Adipocyte (in vitro differentiated cells): ENCODE results near the gene SEL1L3.

ENCODE experiments used
- DNase-seq: peaks from one replicate; pipeline ENCODE4 v3.0.0-alpha.2; 2015; ENCODE audit warnings: low read depth
- H3K27me3 ChIP-seq: replicated peaks from 2 replicates; pipeline ENCODE4 v1.7.0; 2013; ENCODE audit warnings: mild to moderate bottlenecking, low read length, moderate library complexity; ENCODE audit not compliant: control insufficient read depth, insufficient read depth
- H3K36me3 ChIP-seq: 2 replicates; pipeline ENCODE4 v1.7.0; 2013; ENCODE audit warnings: low read length, mild to moderate bottlenecking, moderate library complexity; ENCODE audit not compliant: control insufficient read depth, insufficient read depth, severe bottlenecking
- H3K4me1 ChIP-seq: 2 replicates; pipeline ENCODE4 v1.7.0; 2013; ENCODE audit warnings: mild to moderate bottlenecking, low read length, moderate library complexity; ENCODE audit not compliant: control insufficient read depth, insufficient read depth
- H3K4me3 ChIP-seq: 2 replicates; pipeline ENCODE4 v1.7.0; 2013; ENCODE audit warnings: mild to moderate bottlenecking, low read length, moderate library complexity
- H3K9ac ChIP-seq: 2 replicates; pipeline ENCODE4 v1.7.0; 2013; ENCODE audit warnings: mild to moderate bottlenecking, low read length, moderate library complexity
- H3K9me3 ChIP-seq: 2 replicates; pipeline ENCODE4 v1.7.0; 2013; ENCODE audit warnings: mild to moderate bottlenecking, low read length, moderate library complexity; ENCODE audit not compliant: control insufficient read depth

The SEL1L3 gene

DNA sequence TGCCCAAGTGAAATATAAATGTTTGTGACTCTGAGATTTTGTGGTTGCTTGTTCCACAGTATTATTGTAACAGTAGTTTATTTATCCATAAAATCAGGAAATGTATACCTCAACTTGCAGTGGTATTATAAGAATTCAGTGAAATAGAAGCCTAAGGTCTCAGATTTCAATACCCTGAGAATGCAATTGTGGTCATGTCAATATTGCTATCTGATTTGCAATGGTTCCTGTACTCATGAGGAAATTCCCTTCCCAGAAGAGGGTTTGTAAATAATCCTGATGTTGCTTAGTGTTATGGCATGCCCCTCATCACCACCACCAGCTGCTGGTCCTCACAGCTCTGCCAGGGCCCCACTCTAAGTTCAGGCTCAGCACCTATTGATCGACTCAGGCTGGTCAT lies 139.4 kb downstream of the SEL1L3 start:
- no peaks in the 10 kb centered on the region for H3K9me3 ChIP-seq
- no peaks in the 10 kb centered on the region for H3K36me3 ChIP-seq
- H3K4me3 ChIP-seq = no peak overlapping the region
- H3K27me3 ChIP-seq = peaks cover 8% of the 10 kb centered on the region
- DNase-seq = peak; percentile 33
- no peaks in the 10 kb centered on the region for H3K4me1 ChIP-seq
- H3K9ac ChIP-seq = no peak overlapping the region

DNA sequence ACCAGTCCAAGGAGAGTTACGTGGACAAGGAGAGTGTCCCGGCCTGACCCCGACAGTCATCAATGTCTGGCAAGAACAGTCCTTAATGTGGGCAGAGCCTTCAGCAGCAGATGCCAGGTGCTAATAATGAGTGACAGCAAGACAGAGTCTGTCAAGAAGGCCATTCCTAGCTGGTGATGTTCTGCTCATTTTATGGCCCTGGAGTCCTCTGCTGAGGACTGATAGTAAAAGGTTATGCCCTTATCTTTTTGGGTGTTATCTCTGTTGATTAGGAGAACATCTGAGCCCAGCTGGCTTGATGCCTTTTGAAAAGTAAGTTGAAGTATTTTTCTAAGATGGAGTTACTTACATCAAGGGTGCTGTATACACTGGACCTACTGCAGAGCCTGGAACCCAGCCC lies 139.8 kb downstream of the SEL1L3 start:
- H3K9ac ChIP-seq = no peak overlapping the region
- H3K4me3 ChIP-seq = no peak overlapping the region
- H3K27me3 ChIP-seq = peaks cover 8% of the 10 kb centered on the region
- no peaks in the 10 kb centered on the region for H3K4me1 ChIP-seq
- no peaks in the 10 kb centered on the region for H3K9me3 ChIP-seq
- H3K36me3 ChIP-seq = no peaks in the 10 kb centered on the region
- DNase-seq = no peak

DNA sequence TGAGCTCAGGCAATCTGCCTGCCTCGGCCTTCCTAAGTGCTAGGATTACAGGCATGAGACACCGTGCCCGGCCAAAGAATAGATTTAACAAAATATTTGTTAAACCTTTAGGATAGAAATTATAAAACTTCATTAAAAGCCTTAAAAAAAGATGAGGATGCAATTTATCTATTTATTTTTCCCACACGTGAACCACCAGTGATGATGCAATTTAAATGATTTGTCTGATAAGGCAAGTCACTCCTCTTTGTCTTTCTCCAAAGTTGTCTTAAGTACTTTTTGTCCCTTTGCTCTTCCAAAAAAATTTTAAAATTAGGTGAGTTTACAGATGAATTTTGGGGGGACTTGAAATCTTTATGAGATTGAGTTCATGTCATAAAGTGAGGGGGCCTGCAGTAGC lies 149.0 kb downstream of the SEL1L3 start:
- H3K9me3 ChIP-seq = no peaks in the 10 kb centered on the region
- no peak overlapping the region for H3K9ac ChIP-seq
- H3K27me3 ChIP-seq = no peaks in the 10 kb centered on the region
- H3K4me3 ChIP-seq = no peak overlapping the region
- no peak for DNase-seq
- H3K36me3 ChIP-seq = no peaks in the 10 kb centered on the region
- no peaks in the 10 kb centered on the region for H3K4me1 ChIP-seq

DNA sequence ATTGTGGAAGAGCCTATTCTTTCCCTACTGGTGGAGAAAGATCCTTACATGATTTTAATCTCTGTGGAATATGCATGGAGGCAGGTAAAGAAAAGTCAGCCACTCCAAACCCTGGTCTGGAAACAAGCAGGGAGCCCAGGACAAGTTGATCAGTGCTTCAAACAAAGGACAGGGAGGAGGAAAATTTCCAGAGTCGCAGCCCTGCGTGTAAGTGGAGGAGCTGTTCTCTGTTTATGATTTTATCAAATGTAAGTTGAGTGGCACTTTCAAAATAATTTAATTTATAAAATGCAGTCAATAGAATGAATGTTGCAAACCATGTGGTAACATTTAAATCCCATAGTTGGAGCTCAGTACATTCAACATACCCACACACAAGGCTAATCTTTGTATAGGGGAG lies 150.2 kb downstream of the SEL1L3 start:
- no peaks in the 10 kb centered on the region for H3K36me3 ChIP-seq
- H3K27me3 ChIP-seq = no peaks in the 10 kb centered on the region
- no peak overlapping the region for H3K4me3 ChIP-seq
- H3K9ac ChIP-seq = no peak overlapping the region
- no peak for DNase-seq
- H3K9me3 ChIP-seq = no peaks in the 10 kb centered on the region
- no peaks in the 10 kb centered on the region for H3K4me1 ChIP-seq

DNA sequence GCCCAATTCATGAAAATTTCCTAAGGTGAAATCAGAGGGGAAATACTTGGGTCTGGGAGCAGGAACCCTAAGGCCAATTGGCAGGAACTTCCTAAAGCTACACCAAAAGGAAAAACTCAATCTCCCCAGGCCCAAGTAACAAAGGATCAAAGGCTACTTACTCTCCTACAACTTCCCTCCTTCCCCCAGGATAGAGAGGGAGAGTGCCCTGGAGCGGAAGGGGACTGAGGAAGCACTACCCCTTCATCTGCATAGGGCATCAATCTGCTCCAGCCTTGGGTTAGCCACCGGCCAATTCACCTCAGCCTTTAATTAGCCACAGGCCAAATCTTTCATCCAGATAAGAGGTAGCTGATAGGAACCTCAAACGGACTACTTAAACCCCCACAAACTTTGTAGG lies 152.2 kb downstream of the SEL1L3 start:
- no peak for DNase-seq
- H3K36me3 ChIP-seq = no peaks in the 10 kb centered on the region
- no peaks in the 10 kb centered on the region for H3K9me3 ChIP-seq
- H3K27me3 ChIP-seq = no peaks in the 10 kb centered on the region
- H3K4me1 ChIP-seq = no peaks in the 10 kb centered on the region
- H3K4me3 ChIP-seq = no peak overlapping the region
- no peak overlapping the region for H3K9ac ChIP-seq

DNA sequence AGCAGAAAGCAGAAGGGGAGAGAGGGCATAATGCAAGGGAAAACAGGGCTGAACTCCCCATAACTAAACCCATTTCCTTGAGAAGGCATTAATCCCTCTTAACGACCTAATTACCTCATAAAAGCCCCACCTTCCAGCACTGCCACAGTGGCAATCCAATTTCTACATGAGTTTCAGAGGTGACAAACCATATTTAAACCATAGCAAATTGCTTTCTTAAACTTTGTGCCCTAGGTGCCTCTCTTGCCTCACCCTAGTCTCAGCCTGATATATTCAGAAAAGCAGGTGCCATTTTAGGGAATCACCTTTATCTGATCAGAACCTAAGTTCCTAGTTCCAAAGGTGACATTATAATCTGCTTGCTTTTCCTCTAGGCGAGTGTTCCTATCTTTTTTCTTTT lies 158.3 kb downstream of the SEL1L3 start:
- no peak overlapping the region for H3K9ac ChIP-seq
- peaks cover 5% of the 10 kb centered on the region for H3K27me3 ChIP-seq
- no peaks in the 10 kb centered on the region for H3K9me3 ChIP-seq
- no peak for DNase-seq
- no peak overlapping the region for H3K4me3 ChIP-seq
- no peaks in the 10 kb centered on the region for H3K4me1 ChIP-seq
- H3K36me3 ChIP-seq = no peaks in the 10 kb centered on the region

DNA sequence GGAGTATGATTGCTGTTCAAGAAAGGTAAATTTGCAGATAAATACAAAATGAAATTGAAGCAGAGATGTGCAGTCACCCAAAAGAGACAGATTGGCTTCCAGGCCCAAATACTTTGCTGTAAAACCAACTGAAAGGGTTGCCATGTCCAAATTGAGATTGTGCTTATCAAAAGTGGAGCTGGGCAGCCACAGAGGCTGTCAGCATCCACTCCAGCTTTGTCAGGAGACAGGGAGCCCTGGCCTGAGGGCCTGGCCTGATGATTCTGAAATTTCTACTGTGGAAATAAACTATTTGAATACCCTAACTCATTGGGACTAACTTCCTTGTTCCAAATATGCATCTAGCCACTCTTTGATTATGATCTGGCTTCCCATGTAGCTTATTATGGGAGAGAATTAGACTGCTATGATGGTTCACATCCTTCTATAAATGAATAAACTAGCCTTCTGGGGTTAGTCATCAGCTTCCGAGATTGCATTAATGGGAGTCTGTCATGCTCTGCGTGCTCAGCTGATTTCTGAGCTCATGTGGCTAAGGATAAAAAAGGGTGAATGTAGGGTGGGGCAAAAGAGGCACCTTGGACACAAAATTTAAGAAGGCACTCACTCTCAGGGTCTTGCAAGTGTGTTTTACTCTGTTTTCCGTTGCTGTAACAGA lies 158.9 kb downstream of the SEL1L3 start:
- Histone ChIP-seq H3K9me3 (no peaks in the 10 kb centered on the region), H3K4me1 (no peaks in the 10 kb centered on the region), H3K4me3 (no peak overlapping the region), H3K27me3 (peaks cover 8% of the 10 kb centered on the region), H3K36me3 (no peaks in the 10 kb centered on the region), H3K9ac (no peak overlapping the region)
- DNase-seq = no peak

DNA sequence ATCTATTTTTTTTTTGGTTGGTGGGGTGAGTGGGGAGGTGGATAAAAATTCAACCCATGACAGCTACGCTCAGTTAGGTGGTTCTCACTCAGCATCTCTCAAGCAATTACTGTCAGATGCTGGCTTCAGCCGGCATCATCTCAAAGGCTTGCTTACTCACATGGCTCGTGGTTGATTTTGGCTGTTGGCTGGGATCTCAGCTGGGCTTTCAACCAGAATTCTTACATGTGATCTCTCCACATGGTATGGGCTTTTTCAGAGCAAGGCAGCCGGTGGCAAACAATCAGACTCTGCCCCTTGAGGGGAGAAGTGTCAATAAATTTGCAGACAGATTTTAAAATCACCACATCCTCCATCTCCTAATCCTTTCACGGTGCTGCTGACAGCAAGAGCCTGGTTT lies 159.9 kb downstream of the SEL1L3 start:
- DNase-seq = peak; percentile 38
- H3K4me1 ChIP-seq = no peaks in the 10 kb centered on the region
- no peak overlapping the region for H3K9ac ChIP-seq
- no peaks in the 10 kb centered on the region for H3K9me3 ChIP-seq
- H3K36me3 ChIP-seq = no peaks in the 10 kb centered on the region
- H3K4me3 ChIP-seq = no peak overlapping the region
- H3K27me3 ChIP-seq = peaks cover 11% of the 10 kb centered on the region

DNA sequence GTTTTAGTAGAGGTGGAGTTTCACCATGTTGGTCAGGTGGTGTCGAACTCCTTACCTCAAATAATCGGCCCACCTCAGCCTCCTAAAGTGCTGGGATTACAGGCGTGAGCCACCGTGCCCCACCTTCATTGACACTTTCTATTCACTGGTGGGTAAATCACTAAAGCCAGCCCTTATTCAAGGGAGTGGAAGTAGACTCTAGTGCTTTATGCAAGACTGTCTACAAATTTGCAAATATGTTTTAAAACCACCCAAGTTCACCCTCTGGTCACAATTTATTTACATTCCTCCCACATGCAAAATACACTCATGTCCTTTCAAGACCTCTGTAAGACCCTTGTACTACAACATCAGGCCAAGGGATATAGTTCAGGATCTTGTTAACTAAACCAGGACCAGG lies 162.1 kb downstream of the SEL1L3 start:
- peaks cover 19% of the 10 kb centered on the region for H3K27me3 ChIP-seq
- H3K4me3 ChIP-seq = no peak overlapping the region
- no peak for DNase-seq
- no peaks in the 10 kb centered on the region for H3K4me1 ChIP-seq
- H3K9me3 ChIP-seq = no peaks in the 10 kb centered on the region
- no peaks in the 10 kb centered on the region for H3K36me3 ChIP-seq
- no peak overlapping the region for H3K9ac ChIP-seq

DNA sequence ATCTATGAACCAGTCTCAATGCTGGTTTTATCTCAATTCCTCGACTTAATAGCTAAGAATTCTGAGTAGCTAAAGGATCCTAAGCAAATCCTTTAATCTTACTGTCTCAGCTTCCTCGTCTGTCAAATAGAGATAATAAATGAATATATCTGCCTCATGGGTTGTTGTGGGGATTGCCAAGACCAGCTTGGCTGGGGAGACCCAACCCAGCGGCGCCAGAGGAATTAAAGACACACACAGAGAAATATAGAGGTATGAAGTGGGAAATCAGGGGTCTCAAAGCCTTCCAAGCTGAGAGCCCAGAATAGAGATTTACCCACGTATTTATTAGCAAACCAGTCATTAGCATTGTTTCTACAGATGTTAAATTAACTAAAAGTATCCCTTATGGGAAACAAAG lies 165.3 kb downstream of the SEL1L3 start:
- H3K9me3 ChIP-seq = no peaks in the 10 kb centered on the region
- H3K9ac ChIP-seq = no peak overlapping the region
- peaks cover 19% of the 10 kb centered on the region for H3K27me3 ChIP-seq
- no peaks in the 10 kb centered on the region for H3K4me1 ChIP-seq
- H3K36me3 ChIP-seq = no peaks in the 10 kb centered on the region
- no peak overlapping the region for H3K4me3 ChIP-seq
- no peak for DNase-seq
